ENCODE measurements around the gene PLA1A. TPM values are rescaled to one million over a fixed set of nuclear protein-coding genes. Genes with fewer than 3 reads are reported as not detected.

Gene PLA1A
- total RNA-seq, 1 donor from 2014 or later, result 2.8 TPM

GRCh38 chr3:119611664-119612063 is 14.0 kb downstream of the PLA1A start:
- Histone ChIP-seq H3K36me3 (no peaks in the 10 kb centered on the region), H3K9me3 (replicated peaks) (peaks cover 4% of the 10 kb centered on the region), H3K4me1 (no peaks in the 10 kb centered on the region), H3K27me3 (ENCODE audit: low read depth) (no peaks in the 10 kb centered on the region), H3K27ac (replicated peaks) (no peak overlapping the region), H3K4me3 (no peak overlapping the region)
- intact Hi-C loops (cut with micrococcal nuclease), result no loop called here
- DNase-seq, result no peak
- TF ChIP-seq CTCF (IDR thresholded peaks at IDR 0.05; ENCODE audit: borderline replicate concordance), result no peak

- intact Hi-C loops (cut with micrococcal nuclease), result no loop called here
- no peaks in the 10 kb centered on the region for H3K36me3 ChIP-seq
- no peak for DNase-seq
- H3K4me1 ChIP-seq, result no peaks in the 10 kb centered on the region
- TF ChIP-seq CTCF (IDR thresholded peaks at IDR 0.05; ENCODE audit: borderline replicate concordance), result no peak
- no peaks in the 10 kb centered on the region for H3K27me3 ChIP-seq (ENCODE audit: low read depth)
- no peak overlapping the region for H3K4me3 ChIP-seq
- no peak overlapping the region for H3K27ac ChIP-seq (replicated peaks)
- H3K9me3 ChIP-seq (replicated peaks), result peaks cover 4% of the 10 kb centered on the region
Measured at GRCh38 chr3:119613201-119613600, 15.5 kb downstream of the PLA1A start.

- no peak overlapping the region for H3K27ac ChIP-seq (replicated peaks)
- peaks cover 4% of the 10 kb centered on the region for H3K9me3 ChIP-seq (replicated peaks)
- no peak overlapping the region for H3K4me3 ChIP-seq
- H3K36me3 ChIP-seq, result no peaks in the 10 kb centered on the region
- intact Hi-C loops (cut with micrococcal nuclease), result no loop called here
- H3K27me3 ChIP-seq (ENCODE audit: low read depth), result no peaks in the 10 kb centered on the region
- no peak for TF ChIP-seq CTCF (IDR thresholded peaks at IDR 0.05; ENCODE audit: borderline replicate concordance)
- DNase-seq, result no peak
- no peaks in the 10 kb centered on the region for H3K4me1 ChIP-seq
Measured at GRCh38 chr3:119613872-119614271, 16.2 kb downstream of the PLA1A start.

- intact Hi-C loops (cut with micrococcal nuclease), result no loop called here
- TF ChIP-seq CTCF (IDR thresholded peaks at IDR 0.05; ENCODE audit: borderline replicate concordance), result no peak
- Histone ChIP-seq H3K9me3 (replicated peaks) (peaks cover 2% of the 10 kb centered on the region), H3K4me1 (no peaks in the 10 kb centered on the region), H3K36me3 (no peaks in the 10 kb centered on the region), H3K4me3 (no peak overlapping the region), H3K27ac (replicated peaks) (no peak overlapping the region), H3K27me3 (ENCODE audit: low read depth) (no peaks in the 10 kb centered on the region)
- no peak for DNase-seq
Measured at GRCh38 chr3:119616056-119616455, 18.4 kb downstream of the PLA1A start.

GRCh38 chr3:119619094-119619493 is 21.4 kb downstream of the PLA1A start:
- Histone ChIP-seq H3K9me3 (replicated peaks) (no peaks in the 10 kb centered on the region), H3K36me3 (no peaks in the 10 kb centered on the region), H3K27me3 (ENCODE audit: low read depth) (no peaks in the 10 kb centered on the region), H3K27ac (replicated peaks) (no peak overlapping the region), H3K4me3 (no peak overlapping the region), H3K4me1 (no peaks in the 10 kb centered on the region)
- no peak for DNase-seq
- intact Hi-C loops (cut with micrococcal nuclease), result no loop called here
- TF ChIP-seq CTCF (IDR thresholded peaks at IDR 0.05; ENCODE audit: borderline replicate concordance), result no peak

- Histone ChIP-seq H3K9me3 (replicated peaks) (no peaks in the 10 kb centered on the region), H3K27ac (replicated peaks) (no peak overlapping the region), H3K36me3 (no peaks in the 10 kb centered on the region), H3K4me3 (no peak overlapping the region), H3K4me1 (peaks cover 7% of the 10 kb centered on the region), H3K27me3 (ENCODE audit: low read depth) (no peaks in the 10 kb centered on the region)
- TF ChIP-seq CTCF (IDR thresholded peaks at IDR 0.05; ENCODE audit: borderline replicate concordance), result no peak
- intact Hi-C loops (cut with micrococcal nuclease), result no loop called here
- DNase-seq, result no peak
Measured at GRCh38 chr3:119620899-119621298, 23.2 kb downstream of the PLA1A start.

All from left ventricle myocardium inferior (tissue), 1 donor.